GM12878 (cell line): ENCODE results near the gene STK4. TPM values are rescaled to one million over a fixed set of nuclear protein-coding genes. Genes with fewer than 3 reads are reported as not detected.

Experiments used
- ATF7 ChIP-seq: fragments of 450-650 bp; IDR thresholded peaks from 2 replicates; pipeline ENCODE4 v1.6.1; 2016; ENCODE audit warnings: low read depth, mild to moderate bottlenecking
- BRCA1 ChIP-seq: IDR thresholded peaks from 2 replicates; pipeline ENCODE4 v1.6.1; 2011; ENCODE audit warnings: low read depth, low read length, improper control_type of control experiment
- CUX1 ChIP-seq: IDR thresholded peaks from 2 replicates; pipeline ENCODE4 v1.6.1; 2012; ENCODE audit warnings: improper control_type of control experiment, low read depth, low read length; ENCODE audit not compliant: insufficient replicate concordance
- E2F4 ChIP-seq: IDR thresholded peaks from 2 replicates; pipeline ENCODE4 v1.6.1; 2012; ENCODE audit warnings: low read depth, low read length, improper control_type of control experiment
- ETV6 ChIP-seq, 2 experiments: fragments of 450-650 bp in 1 of 2; IDR thresholded peaks in 1 of 2; conservative IDR thresholded peaks in 1 of 2; 2 replicates each; pipeline ENCODE4 v1.6.1; 2014; ENCODE audit warnings: antibody characterized with exemption in 1 of 2, borderline replicate concordance in 1 of 2, low read depth in 1 of 2, mild to moderate bottlenecking in 1 of 2, moderate library complexity in 1 of 2
- HDAC2 ChIP-seq: fragments of 200-600 bp; sonication (generic); IDR thresholded peaks from 2 replicates; pipeline ENCODE4 v1.6.1; 2017
- HDAC6 ChIP-seq: fragments of 200-600 bp; sonication (generic); IDR thresholded peaks from one replicate; pipeline ENCODE4 v1.8.0; 2017; ENCODE audit warnings: antibody characterized with exemption; ENCODE audit not compliant: unreplicated experiment
- HSF1 ChIP-seq: fragments of 150-350 bp; IDR thresholded peaks from 2 replicates; pipeline ENCODE4 v1.6.1; 2014; ENCODE audit warnings: mild to moderate bottlenecking, low read depth, low read length
- MYB ChIP-seq: fragments of 150-350 bp; IDR thresholded peaks from 2 replicates; pipeline ENCODE4 v1.6.1; 2014; ENCODE audit warnings: mild to moderate bottlenecking, low read depth, low read length, borderline replicate concordance
- NR2F1 ChIP-seq: fragments of 450-650 bp; conservative IDR thresholded peaks from 2 replicates; pipeline ENCODE4 v1.6.1; 2017; ENCODE audit warnings: mild to moderate bottlenecking
- PAX5 ChIP-seq: IDR thresholded peaks from 2 replicates; pipeline ENCODE4 v1.6.1; 2011; ENCODE audit warnings: low read depth, low read length, borderline replicate concordance
- RAD51 ChIP-seq: fragments of 450-650 bp; IDR thresholded peaks from 2 replicates; pipeline ENCODE4 v1.6.1; 2016; ENCODE audit warnings: moderate library complexity, mild to moderate bottlenecking, inconsistent platforms
- RFX5 ChIP-seq: IDR thresholded peaks from 2 replicates; pipeline ENCODE4 v1.6.1; 2011; ENCODE audit warnings: low read depth, low read length, improper control_type of control experiment
- SIX5 ChIP-seq: IDR thresholded peaks from 2 replicates; pipeline ENCODE4 v1.6.1; 2011; ENCODE audit warnings: mild to moderate bottlenecking, low read depth, low read length, moderate library complexity; ENCODE audit not compliant: severe bottlenecking
- SPI1 ChIP-seq: IDR thresholded peaks from 2 replicates; pipeline ENCODE4 v1.6.1; 2011; ENCODE audit warnings: low read depth, mild to moderate bottlenecking, low read length, moderate library complexity, borderline replicate concordance; ENCODE audit not compliant: insufficient read depth
- SREBF1 ChIP-seq: IDR thresholded peaks from 2 replicates; pipeline ENCODE4 v1.6.1; 2012; ENCODE audit warnings: mild to moderate bottlenecking, low read length
- WRNIP1 ChIP-seq: IDR thresholded peaks from 2 replicates; pipeline ENCODE4 v1.6.1; 2011; ENCODE audit warnings: low read depth, low read length, improper control_type of control experiment, borderline replicate concordance
- ZNF217 ChIP-seq: fragments of 450-650 bp; IDR thresholded peaks from 2 replicates; pipeline ENCODE4 v1.6.1; 2017; ENCODE audit warnings: antibody characterized with exemption, mild to moderate bottlenecking
- ZNF687 ChIP-seq: fragments of 450-650 bp; IDR thresholded peaks from 2 replicates; pipeline ENCODE4 v1.6.1; 2017; ENCODE audit warnings: mild to moderate bottlenecking, moderate library complexity
- polyA plus RNA-seq, 11 experiments: library from polyadenylated mRNA; depleted of rRNA in 4 of 11; unstranded in 6 of 11; stranded (reverse) in 5 of 11; fragments of >200 nt; fragmentation: Nextera tagmentation in 4 of 11; fragmentation: Illumina TruSeq in 1 of 11; extraction: Ambion mirVana in 4 of 11; extraction: Trizol in 1 of 11; gene quantifications; 1 replicate in 1 of 11; 2 replicates in 10 of 11; pipeline versions ENCODE4 v1.2.1 to v1.2.3, GENCODE V29; 2011 to 2016; ENCODE audit warnings: inconsistent platforms in 2 of 11, missing spikeins in 2 of 11, low read depth in 1 of 11
- total RNA-seq, 4 experiments: library from RNA; depleted of rRNA in 3 of 4; stranded (reverse); fragments of >200 nt in 3 of 4; fragmentation: Illumina TruSeq in 1 of 4; extraction: Trizol in 1 of 4; gene quantifications; 2 replicates each; pipeline versions ENCODE4 v1.2.1 to v1.2.3, GENCODE V29; 2013 to 2021

Gene STK4
- total and polyA plus RNA-seq, 10 of the 15 experiments (the other 5 are each of a cell fraction or from before 2014, with no cell fraction given): 24.0 to 135 (median 89.7) TPM

- no peak for TF ChIP-seq ATF7
- no peak for TF ChIP-seq E2F4
- no peak for TF ChIP-seq HSF1
- TF ChIP-seq SIX5: no peak
- no peak for TF ChIP-seq WRNIP1
- TF ChIP-seq PAX5: no peak
- no peak for TF ChIP-seq RAD51
- TF ChIP-seq SREBF1: no peak
- TF ChIP-seq BRCA1: no peak
- no peak for TF ChIP-seq ZNF217
- TF ChIP-seq SPI1: peak; percentile 90
- no peak for TF ChIP-seq CUX1
- peak; percentile 73 for TF ChIP-seq ZNF687
- TF ChIP-seq NR2F1: no peak
- no peak for TF ChIP-seq ETV6 (conservative IDR thresholded peaks at IDR 0.05 in 1 of 2, IDR thresholded peaks at IDR 0.05 in 1 of 2; ENCODE audit: borderline replicate concordance in 1 of 2, low read depth in 1 of 2)
- TF ChIP-seq MYB: no peak
- TF ChIP-seq HDAC6: no peak
- peak; percentile 82 for TF ChIP-seq RFX5
- TF ChIP-seq HDAC2: no peak
Observed at GRCh38 chr20:45049904-45050471, 83.7 kb downstream of the STK4 start (continued).
